ENCODE results near the gene OPN5.

- no peak for TF ChIP-seq CTCF (IDR thresholded peaks at IDR 0.05)
- no peak for TF ChIP-seq POLR2A (IDR thresholded peaks at IDR 0.05)
- no peak for TF ChIP-seq EP300 (IDR thresholded peaks at IDR 0.05)
- TF ChIP-seq POLR2AphosphoS5 (IDR thresholded peaks at IDR 0.05): no peak
These were observed 41.2 kb downstream of the OPN5 start for GRCh38 chr6:47822856-47823554.
